Hematopoietic multipotent progenitor cell treated with erythropoietin and hydrocortisone succinate and interleukin-3 and kit ligand, for 15 days (in vitro differentiated cells): Measurements from ENCODE around the gene CASTOR1.

Source experiments
- DNase-seq: peaks from one replicate; pipeline ENCODE4 v3.0.0-alpha.2; 2015; ENCODE audit warnings: low spot score

The CASTOR1 gene

DNA sequence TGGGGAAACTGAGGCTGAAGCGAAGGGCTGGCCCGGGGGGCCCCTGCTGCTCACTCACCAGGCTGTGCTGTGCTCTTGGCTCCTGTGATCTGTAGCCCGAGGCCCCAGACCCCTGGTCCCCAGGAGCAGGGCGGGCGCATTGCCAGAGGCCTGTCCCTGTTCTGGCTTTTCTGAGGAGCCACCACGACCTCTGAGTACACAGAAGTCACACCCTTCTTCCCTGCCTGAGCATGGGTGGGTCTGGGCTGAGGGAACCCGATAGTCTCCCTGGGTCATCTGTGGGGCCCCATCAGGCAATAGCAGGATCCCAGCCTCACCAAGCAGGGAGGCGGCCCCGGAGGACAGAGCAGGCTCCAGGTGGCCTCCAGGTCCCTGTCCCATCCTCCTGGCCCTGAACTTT, 5.1 kb downstream of the CASTOR1 start:
- DNase-seq, result peak; percentile 88

DNA sequence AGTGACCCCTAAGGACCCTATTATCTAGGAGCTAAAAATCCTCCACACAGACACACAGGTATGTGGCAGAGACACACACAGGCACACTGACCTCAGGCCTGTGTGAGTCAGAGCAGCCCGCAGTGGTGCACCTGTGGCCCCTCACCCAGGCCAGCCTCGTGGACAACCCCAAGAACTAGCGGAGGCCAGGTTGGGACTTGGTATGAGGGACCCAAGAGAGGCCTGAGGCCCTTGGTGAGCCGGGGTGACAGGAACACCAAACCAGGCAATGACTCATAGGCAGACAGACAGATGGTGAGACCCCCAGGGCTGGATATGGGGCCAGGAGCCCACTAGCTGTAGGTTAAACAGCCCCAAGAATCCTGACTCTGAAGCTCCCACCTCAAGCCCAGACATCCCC, 6.0 kb downstream of the CASTOR1 start:
- DNase-seq, result peak; percentile 41

DNA sequence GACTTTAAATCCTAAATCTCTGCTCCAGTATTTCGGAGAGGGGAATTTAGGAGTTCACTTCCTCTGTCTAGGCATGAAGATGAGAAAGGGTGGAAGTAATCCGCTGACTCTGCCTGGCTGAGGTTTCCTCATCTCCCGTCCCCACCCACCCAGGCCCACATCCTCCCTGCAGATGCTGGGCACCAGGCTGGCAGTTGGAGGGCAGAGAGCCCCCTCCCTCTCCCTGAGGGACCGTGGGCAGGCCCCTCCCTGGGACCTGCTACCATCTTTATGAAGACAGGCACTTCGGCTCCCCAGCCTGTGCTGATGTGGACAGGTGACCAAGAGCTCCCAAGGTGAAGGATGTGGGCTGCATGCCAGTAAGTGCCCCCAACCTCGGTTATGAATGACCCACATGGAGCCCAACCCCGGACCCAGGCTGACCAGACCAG, 6.7 kb downstream of the CASTOR1 start:
- DNase-seq, result no peak

DNA sequence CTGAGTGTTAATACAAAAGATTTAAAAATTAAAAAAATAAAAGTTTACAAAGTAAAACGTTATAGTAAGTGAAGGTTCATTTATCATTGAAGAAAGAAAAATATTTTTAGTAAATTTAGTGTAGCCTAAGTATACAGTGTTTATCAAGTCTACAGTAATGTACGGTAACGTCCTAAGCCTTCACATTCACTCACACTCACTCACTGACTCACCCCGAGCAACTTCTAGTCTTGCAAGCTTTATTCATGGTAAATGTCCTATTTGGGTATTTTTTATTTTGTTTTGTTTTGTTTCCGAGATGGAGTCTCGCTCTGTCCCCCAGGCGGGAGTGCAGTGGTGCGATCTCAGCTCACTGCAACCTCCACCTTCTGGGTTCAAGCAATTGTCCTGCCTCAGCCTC, 8.8 kb downstream of the CASTOR1 start:
- no peak for DNase-seq

DNA sequence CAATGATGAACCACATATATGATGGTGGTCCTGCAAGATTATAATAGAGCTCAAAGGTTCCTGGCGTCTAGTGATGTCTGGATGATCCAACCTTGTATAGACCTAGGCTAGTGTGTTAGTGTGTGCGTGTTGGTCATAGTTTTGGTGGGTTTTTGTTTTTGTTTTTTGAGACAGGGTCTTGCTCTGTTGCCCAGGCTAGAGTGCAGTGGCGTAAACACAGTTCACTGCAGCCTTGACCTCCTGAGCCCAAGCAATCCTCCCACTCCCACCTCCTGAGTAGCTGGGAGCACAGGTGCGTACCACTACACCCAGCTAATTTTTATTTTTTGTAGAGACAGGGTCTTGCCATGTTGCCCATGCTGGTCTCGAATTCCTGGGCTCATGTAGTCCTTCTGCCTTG, 9.4 kb downstream of the CASTOR1 start:
- no peak for DNase-seq

DNA sequence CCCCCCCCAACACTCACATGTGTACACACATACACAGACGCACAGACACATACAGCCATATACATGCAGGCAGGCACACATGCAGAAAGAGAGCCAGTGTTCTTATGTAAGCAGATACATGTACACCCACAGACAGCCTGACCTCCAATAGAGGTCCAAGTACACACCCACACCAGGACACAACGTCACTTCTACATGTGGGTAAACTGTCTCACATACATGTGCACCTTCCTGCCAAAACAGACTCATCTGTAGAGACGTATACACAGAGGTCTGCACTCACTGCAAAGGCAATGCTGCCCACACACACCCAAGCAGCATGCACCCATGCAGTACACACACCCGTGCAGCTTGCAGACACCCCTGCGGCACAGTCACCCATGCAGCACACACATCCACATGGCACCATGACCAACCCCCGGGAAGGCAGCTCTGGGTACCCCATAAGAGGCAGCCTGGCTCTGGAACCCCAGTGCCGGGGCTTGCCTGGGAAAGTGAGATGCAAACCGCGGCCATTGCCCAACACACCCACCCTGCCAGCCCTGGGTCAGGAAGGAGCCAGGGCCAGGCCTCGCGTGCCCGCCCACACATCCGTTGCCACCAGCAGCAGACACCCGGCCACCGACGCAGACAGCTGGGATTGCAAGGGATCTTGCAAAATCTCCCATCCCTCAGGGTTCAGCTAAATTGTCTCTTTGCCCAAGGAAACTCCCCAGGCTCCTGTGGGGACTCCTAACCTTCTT, 10.1 kb downstream of the CASTOR1 start:
- DNase-seq, result no peak

DNA sequence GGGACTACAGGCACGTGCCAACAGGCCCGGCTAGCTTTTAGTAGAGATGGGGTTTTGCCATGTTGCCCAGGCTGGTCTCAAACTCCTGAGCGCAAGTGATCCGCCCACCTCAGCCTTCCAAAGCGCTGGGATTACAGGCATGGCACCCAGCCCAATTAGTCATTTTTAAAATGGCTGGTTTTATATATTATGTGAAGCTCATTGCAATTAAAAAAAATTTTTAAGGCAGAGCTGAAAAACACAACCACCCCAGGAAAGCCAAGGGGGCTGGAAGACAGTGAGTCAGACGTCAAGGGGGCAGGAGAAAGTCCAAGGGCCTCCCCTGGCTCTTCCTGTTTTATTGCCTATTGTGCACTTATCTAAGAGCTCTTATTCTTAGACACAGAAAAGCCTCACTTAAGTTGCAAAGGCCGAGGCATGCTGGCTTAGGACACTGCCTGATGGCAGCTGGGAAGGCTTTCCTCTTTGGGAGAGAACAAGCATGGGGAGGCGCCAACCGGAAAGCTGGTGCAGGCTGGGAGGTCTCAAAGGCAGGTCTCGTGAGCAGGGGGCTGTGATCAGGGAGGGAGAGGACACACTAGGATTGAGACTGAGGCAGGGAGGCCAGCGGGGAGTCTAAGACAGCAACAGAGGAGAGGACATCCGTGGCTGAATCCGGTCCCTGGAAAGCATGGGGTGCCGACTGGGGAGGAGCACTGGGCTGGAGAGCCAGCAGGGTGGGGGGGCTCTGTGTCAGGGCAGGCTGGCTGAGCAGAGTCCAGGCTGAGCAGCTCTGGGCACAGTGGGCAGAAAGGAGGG, 11.6 kb downstream of the CASTOR1 start:
- no peak for DNase-seq

DNA sequence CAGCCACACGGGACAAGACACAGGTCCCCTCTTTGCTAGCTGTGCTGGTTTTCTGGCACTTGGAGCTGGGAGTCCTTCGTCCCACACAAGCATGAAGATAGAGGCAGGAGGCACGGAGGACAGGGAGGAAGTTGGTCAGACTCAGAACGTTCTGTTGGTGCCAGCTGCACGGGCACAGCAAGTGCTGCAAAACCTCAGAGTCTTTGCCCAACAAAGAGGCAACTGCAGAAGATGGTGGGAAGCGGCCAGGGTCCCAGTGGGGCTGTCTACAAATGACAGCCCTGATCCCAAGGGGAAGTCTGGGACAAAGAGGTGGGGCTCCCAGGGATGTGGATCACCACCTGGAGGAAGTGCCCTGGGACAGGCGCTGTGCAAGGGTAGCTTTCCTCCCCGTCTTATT, 13.3 kb downstream of the CASTOR1 start:
- no peak for DNase-seq

DNA sequence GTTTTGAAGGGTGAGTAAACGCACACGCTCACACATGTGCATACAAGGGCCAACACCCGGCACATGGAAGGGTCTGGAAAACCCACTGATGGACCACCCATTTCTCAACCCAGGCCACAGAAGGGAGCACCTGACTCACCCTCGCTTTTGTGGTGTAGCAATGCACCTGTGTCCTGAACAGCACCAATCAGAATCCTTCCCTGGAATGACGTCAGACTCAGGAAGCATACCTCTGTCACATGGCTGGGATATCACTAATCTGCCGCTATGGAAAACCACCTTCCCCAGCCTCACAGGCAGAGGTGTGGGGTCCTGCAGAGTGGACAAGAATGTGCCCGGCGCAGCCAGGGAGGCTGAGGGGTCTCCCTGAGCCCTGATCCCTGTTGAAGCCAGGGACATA, 13.7 kb downstream of the CASTOR1 start:
- DNase-seq, result no peak

DNA sequence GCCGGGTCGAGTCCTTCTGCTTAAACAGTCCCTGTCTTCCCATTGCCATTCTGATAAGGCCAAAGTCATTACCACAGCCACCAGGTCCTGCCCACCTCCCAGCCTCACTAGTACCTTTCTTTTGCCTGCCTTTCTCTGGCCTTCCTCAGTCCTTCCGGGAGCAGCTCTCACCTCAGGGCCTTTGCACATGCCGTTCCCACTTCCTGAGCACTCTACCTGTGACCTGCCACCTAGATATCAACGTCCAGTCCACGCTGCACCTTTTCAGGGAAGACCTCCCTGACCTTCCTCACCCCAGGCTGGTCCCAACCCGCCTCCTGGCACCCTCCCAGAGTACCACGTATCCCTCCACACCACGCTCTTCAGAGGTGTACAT, 14.9 kb downstream of the CASTOR1 start:
- no peak for DNase-seq

DNA sequence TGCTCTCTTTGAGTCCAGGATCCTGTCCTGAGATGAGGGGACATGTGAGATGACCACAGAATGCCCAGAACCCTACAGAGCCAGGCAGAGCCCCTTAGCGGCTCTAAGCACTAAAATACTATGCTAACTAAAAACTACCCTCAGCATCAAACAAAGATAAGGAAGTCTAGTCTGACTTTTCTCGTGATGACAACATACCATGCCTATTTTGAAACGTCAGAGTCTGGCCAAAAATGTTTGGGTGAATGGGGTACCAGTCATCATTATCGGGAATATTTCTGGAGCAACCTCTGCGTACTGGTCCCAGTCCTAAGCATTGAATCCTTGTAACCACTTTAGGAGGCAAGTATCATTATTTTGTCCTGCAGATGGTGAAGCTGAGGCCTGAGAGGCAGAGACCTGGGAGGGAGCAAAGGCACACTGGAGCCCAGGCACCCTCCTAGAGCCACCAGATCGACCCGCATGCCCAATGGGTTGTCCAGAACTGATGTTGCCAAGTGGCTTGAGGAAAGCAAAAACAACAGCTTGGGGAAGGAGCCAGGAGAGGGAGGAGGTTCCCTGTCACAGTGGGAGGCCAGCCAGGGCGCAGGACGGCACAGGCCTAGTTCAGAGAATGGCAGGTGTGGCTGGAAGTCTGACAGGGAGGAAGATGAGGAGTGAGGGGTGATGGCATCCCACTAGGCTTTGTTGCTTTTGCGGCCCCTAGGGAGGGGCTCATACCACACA, 15.4 kb downstream of the CASTOR1 start:
- no peak for DNase-seq

DNA sequence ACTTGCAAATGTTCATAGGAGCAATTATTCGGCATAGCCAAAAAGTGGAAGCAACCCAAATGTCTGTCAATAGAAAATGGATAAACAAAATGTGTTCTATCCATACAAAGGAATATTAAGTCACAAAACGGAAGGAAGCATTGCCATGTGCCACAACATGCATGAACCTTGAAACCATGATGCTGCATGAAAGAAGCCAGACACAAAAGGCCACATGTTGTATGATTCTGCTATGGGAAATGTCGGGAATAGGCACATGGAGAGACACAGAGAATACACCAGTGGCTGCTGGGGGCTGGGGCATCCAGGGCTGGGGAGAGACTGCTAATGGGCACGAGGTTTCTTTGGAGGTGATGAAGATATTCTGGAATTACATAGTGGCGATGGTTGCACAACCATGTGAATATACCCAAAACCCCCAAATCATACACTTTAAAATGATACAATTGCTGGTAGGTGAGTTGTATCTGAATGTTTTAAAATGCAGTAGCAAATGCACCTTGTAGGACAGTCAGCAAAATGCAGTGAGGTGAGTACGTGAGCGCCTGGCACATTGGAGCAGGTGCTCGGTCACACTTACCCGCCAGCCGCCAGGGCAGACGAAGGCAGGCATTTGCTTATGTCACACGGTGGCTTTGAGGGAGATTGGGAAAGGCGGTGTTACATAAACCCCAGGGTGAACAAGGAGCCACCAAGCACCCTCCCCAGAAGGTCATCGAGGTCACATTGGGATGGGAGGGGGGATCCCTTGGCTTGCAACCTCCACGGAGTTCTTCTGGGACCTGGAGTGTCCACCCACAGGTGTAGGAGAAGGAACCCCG, 16.3 kb downstream of the CASTOR1 start:
- no peak for DNase-seq

DNA sequence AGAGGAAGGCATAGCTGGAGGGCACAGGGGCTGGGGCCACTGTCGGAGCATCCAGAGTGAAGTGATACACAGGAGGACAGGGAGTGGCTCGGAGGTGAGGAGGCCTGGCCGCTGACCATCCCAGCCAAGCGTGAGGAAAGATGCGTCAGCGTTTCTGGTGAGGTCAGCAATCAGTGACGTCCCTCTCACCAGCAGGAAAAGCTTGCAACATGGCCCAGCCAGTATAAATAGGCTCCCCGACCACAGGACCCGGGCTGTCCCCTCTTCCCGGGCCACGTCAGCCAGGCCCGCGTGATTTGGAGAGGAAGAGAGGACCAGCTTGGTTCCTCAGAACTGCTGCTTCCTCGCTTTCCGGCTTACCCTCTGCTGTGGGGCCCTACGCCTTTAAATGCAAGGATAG, 18.5 kb downstream of the CASTOR1 start:
- DNase-seq, result no peak

DNA sequence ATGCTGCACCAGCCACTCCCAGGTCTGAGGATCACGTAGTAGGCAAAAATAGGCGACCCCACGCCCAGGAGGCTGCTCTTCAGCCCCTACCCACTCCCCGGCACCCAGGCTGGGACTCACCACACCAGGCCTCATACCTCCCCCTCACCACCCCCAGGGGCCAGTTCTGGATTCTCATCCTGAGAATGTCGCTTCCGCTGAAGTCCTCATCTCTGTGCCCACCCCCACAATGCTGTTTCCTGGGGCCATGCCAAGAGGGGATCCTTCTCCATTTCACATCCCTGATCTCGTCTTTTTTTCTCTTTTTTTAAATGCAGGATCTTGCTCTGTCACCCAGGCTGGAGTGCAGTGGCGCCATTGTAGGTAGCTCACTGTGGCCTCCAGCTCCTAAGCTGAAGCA, 21.0 kb downstream of the CASTOR1 start:
- no peak for DNase-seq

DNA sequence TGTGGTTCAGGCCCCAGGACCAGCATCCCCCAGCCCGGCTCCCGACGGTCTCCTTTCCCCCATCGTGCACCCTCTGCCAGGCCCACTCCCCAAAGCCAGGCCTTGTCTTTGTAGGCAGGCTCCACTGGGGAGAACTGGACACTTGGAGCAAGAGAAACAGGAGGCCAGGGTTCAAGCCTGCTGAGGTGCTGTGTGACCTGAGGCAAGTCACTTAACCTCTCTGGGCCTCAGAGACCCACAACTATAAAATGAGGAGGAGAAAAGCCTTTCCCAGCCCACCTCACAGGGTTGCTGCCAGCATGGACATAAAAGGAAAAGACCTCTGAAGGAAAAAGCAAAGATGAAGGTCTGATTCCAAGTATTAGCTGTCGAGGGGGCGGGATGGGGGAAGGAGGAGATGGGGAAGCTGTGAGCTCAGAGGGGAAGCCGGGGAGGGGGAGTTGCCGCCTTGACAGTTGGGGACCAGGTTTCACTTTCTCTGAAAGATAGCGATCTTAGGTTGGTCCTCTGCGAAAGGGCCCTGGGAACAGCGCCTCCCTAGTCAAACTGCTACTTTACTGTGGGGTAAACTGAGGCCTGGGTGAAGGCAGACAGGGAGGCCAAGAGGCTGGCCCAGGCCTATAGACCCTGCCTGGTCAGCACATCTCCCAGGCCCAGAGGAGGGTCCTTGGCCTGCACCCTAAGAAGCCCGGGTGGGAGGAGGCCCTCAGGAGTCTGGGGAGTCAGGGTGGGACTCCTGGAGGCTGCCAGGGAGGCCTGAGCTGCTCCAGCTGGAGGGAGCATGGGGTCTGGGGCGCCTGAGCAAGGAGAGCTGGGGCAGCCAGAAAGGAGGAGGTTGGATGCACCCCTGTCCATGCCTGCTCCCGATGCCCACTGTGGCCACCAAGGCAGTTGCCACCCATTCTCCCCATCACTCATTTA, 21.7 kb downstream of the CASTOR1 start:
- DNase-seq, result peak; percentile 53

DNA sequence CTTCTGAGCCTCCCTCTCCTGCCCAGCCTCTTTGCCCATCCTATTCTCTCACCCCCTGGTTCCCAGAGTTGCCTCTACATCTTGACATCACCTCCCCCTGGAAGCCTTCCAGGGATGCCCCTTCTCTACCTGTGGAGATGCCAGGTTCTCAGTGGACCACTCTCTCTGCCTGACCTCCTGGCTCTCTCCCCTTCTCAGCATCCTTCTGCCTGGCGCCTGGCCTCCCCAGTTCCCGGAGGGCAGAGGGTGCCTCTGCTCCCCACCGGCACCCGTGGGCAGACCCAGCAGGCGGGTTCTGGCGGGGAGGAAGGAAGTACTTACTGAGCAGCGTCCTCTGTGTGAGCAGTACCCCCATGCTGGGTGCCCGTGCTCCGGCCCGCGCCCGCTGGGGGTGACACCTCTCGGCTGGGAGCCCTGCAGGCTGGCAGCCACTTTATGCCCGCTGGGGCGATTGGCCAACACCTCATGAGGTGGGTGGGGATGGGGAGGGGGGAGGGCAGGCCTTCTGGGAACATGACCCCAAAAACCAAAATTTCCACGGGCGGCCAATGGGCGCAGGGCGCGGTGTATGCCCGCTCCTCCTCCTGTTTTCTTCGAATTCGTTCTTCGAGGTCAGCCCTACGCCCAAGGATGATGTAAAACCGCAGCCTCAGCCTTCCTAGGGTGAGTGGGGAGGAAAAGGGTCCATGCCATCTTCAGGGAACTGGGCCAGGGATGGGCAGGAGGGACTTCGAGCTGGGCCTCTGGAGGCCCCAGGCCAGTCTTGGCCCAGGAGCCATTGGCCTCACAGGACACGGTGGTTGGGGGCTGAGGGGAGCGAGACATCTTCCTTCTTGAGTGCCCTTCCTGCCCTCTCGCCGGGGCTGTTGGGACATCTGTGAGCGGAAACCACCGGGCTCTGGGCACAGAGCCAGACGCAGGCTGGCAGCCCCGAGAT, 22.6 kb downstream of the CASTOR1 start, which contains the start of gene OSM:
Gene OSM (minus strand): TSS at position 407 of the 937 bp plus-strand sequence. CDS start 52 bp downstream, at position 355.
- peak; percentile 81 for DNase-seq

DNA sequence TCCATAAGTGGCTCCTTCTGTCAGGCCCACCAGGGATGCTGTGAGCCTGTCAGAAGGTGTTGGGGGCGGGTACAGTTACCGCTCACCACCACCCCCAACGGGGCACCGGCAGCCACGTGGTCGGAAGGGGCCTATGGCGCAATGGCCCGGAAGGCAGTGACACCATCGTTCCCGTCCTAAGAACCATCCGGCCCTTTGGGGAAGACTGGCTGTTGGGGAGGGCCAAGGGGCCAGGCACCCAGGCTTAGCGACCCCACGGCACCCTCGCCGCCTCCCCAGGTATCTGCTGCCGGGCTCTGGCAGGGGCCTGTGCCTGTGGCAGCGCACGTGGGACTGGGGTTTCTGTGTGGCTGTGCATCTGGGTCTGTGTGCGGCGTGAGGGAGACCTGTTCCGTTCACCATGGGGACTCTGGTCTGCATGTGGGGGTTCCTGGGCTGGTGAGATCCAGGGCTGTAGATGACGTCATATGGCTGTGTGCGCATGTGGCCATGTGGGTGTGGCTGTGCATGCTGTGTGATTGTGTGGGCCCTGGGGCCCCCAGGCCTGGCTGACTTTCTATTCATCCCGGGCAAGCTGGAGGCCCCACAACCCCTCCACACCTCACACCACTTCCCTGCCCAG, 23.4 kb downstream of the CASTOR1 start:
- peak; percentile 82 for DNase-seq

DNA sequence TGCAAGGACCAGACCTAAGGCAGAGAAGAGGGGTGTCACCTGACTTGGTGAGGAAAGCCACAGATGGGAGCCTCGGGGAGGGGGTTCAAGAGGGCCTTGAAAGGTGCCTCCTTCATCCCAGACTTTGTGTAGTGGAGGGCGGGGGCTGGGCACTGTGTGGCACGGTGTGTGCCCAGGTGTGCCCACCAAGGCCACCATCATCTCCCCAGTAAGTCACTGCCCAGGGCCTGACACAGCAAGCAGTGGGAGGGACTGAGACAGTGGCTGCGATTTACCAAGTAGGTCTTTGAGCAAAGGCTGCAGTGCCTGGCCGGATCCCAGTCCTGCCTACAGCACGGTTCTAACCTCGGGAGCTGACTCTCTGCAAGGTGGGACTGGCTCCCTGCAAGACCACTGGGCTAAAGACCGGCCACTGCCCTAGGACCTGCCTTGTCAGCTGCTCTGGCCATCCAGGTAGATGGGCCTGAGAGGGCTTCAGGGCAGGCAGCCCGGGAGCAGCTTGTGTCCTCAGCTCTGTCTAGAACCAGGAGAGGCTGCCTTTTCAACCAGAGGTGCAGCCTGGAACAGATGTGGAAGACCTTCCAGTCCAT, 24.1 kb downstream of the CASTOR1 start:
- DNase-seq, result no peak

DNA sequence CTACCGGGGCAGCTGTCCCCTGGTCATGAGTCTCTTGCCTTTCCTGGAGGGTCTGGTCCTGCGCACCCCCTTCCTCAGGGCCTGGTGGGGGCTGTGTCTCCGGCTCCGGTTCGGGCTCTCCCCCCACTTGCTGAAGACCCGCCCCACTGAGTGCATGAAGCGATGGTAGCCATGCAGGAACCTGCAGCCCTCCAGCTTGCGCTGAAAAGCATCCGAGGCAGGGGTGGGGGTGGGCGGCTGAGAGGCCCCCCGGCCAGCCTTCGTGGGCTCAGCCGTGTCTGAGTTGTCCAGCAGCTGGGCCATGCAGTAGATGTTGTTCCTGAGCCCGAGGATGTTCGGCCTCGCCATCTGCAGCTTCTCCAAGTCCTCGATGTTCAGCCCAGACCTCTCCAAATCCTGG, 25.4 kb downstream of the CASTOR1 start:
- DNase-seq, result no peak
